ENCODE data around the gene MCMBP. TPM values are rescaled to one million over a fixed set of nuclear protein-coding genes. Genes with fewer than 3 reads are reported as not detected.

The MCMBP gene
- total and polyA plus RNA-seq, 10 donors: 14.2 to 67.6 (median 47.7) TPM

DNA sequence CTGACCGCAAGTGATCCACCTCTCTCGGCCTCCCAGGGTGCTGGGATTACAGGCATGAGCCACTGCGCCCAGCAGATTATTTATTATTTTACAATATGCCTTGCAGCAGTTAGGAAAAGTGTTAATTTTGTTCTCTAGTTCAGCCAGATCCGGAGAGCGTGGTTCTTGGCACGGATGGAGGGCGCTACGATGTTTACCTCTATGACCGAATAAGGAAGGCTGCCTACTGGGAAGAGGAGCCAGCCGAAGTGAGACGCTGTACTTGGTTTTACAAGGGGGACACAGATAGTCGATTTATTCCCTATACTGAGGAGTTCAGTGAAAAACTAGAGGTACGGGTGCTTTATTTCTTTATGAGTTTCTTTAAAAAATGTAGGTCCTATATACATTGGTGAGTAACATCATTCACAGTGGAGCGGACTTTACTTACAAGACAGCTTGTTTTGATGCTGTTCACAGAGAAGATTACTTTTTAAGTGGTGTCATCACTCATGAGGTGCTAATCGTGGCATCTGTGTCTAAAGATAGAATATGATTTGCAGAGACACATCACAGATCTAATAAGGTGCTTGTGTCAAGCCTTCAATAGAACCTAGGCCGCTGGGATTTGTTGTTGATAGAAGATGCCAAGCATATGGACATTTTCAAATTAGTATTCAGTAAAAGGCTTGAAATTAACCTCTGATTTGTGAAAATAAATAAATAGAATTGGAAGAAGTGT is 31.5 kb upstream of the MCMBP start:
- Histone ChIP-seq H3K9me3 (no peaks in the 10 kb centered on the region), H3K4me1 (peaks cover 0 to 29% (median 14%) of the 10 kb centered on the region in 6 donors), H3K4me3 (no peak overlapping the region), H3K27me3 (replicated peaks in 1 of 7) (no peaks in the 10 kb centered on the region), H3K36me3 (peaks cover 6 to 98% (median 65%) of the 10 kb centered on the region in 6 donors), H3K27ac (no peak overlapping the region)
- TF ChIP-seq POLR2AphosphoS5 (IDR thresholded peaks at IDR 0.05) (no peak), POLR2A (IDR thresholded peaks at IDR 0.05) (no peak)
- TF ChIP-seq, protein P1, sequence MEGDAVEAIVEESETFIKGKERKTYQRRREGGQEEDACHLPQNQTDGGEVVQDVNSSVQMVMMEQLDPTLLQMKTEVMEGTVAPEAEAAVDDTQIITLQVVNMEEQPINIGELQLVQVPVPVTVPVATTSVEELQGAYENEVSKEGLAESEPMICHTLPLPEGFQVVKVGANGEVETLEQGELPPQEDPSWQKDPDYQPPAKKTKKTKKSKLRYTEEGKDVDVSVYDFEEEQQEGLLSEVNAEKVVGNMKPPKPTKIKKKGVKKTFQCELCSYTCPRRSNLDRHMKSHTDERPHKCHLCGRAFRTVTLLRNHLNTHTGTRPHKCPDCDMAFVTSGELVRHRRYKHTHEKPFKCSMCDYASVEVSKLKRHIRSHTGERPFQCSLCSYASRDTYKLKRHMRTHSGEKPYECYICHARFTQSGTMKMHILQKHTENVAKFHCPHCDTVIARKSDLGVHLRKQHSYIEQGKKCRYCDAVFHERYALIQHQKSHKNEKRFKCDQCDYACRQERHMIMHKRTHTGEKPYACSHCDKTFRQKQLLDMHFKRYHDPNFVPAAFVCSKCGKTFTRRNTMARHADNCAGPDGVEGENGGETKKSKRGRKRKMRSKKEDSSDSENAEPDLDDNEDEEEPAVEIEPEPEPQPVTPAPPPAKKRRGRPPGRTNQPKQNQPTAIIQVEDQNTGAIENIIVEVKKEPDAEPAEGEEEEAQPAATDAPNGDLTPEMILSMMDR (IDR thresholded peaks at IDR 0.05 in 8 of 11, conservative IDR thresholded peaks at IDR 0.05 in 3 of 11): no peak
- intact Hi-C loops (cut with DNase I; ENCODE audit: low total_unique reads): no loop called here
- DNase-seq: no peak
- 91 to 97% (median 93%) methylated on average over 16 of the region's 16 CpGs for WGBS, 5 donors

DNA sequence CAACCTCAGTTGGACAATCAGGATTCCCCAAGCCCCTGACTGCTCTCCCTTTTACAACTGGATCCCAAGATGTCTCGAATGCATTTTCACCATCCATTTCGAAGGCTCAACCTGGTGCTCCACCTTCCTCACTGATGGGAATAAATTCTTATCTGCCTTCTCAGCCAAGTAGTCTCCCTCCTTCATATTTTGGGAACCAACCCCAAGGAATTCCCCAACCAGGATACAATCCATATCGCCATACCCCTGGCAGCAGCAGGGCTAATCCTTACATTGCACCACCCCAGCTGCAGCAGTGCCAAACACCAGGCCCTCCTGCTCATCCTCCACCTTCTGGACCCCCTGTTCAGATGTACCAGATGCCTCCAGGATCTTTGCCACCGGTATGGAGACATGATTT is 25.9 kb upstream of the MCMBP start:
- Histone ChIP-seq H3K27me3 (replicated peaks in 1 of 7) (no peaks in the 10 kb centered on the region), H3K4me1 (peaks cover 31 to 84% (median 57%) of the 10 kb centered on the region in 6 donors), H3K27ac (no peak overlapping the region), H3K9me3 (no peaks in the 10 kb centered on the region), H3K4me3 (no peak overlapping the region), H3K36me3 (peaks cover under 1 to 76% (median 33%) of the 10 kb centered on the region in 6 donors)
- no peak for DNase-seq
- intact Hi-C loops (cut with DNase I; ENCODE audit: low total_unique reads): no loop called here
- TF ChIP-seq, protein P1 (IDR thresholded peaks at IDR 0.05 in 8 of 11, conservative IDR thresholded peaks at IDR 0.05 in 3 of 11): no peak
- TF ChIP-seq POLR2A (IDR thresholded peaks at IDR 0.05) (no peak), POLR2AphosphoS5 (IDR thresholded peaks at IDR 0.05) (no peak)
- WGBS, 5 donors: 94 to 97% (median 96%) methylated on average over 4 of the region's 4 CpGs

DNA sequence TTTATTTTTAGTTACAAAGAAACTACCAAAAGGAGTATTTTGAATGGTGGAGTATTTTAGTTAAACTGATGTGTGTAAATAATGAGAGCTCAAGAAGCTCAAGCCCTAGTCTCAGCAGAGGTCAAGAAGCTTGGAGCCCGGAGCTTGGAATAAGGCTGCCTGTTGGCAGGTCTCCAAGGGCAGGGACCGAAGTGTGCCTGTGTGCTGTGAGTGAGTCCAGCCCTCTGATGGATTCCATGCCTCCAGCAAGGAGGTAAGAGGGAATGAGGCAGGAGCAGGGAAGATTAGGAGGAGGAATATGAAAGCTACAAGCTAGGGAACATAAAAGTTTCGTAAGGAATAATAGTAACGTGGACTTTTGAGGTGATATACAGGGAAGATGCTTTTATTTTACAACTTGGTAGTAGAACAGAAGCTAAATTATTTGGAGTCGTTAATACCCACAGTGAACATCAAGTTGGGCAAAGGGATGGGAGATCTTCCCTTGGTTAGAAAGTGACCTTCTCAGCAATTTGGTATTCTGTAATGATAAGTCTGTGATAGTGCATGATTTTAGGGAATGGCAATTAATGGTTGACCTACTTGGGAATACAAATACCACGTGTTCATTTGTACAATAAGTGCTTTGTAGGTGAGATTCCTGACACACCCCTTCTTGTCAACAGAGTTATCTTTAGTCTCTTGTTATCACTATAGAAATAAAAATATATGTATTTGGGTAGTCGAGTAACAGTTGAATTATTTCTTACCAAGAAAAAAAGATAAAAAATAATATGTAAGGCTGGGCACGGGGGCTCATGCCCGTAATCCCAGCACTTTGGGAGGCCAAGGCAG is 24.5 kb upstream of the MCMBP start:
- H3K27me3 ChIP-seq (replicated peaks in 1 of 7): no peaks in the 10 kb centered on the region
- 79 to 87% (median 83%) methylated on average over 9 of the region's 9 CpGs for WGBS, 5 donors
- no peak for DNase-seq
- H3K27ac ChIP-seq: peak overlapping the region in 4 of 8 donors; percentile 2 to 33 (median 4)
- H3K9me3 ChIP-seq: no peaks in the 10 kb centered on the region
- no peak overlapping the region for H3K4me3 ChIP-seq
- TF ChIP-seq, protein P1 (IDR thresholded peaks at IDR 0.05 in 8 of 11, conservative IDR thresholded peaks at IDR 0.05 in 3 of 11): no peak
- TF ChIP-seq POLR2AphosphoS5 (IDR thresholded peaks at IDR 0.05): peak in 2 of 3 donors; percentile 11 to 28
- no peak for TF ChIP-seq POLR2A (IDR thresholded peaks at IDR 0.05)
- intact Hi-C loops (cut with DNase I; ENCODE audit: low total_unique reads): no loop called here
- peaks cover 37 to 93% (median 64%) of the 10 kb centered on the region in 6 donors for H3K4me1 ChIP-seq
- peaks cover 0 to 61% (median 21%) of the 10 kb centered on the region in 6 donors for H3K36me3 ChIP-seq

All from spleen (tissue), 11 donors.